Ammon's horn (tissue), 1 donor: Measurements from ENCODE around the gene ERBB4.
"Not testable (repeated sequence)": the region's sequence is repeated elsewhere in the genome, so short reads cannot be mapped to it uniquely, and the experiment has no call there.

Experiments
- DNase-seq: peaks from one replicate; pipeline ENCODE4 v3.0.0-alpha.2; 2016; ENCODE audit warnings: low spot score

ERBB4 gene

DNA sequence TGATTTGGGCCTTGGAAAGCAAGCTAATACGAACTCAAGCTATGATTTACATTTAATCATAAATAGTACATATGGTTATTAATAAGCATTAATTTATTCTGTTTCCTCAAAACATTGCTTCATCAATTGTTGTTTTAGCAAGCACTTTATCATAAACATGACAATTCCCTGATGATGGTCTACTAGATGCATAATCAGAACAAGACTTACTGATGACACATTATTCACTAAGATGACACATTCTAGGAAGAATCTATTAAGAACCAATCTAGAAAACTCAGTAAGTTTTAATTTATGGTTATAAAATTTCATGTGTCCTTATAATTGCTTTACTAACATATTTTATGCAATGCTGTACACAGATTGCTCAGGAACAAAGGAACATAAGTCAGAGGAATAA is 815.2 kb downstream of the ERBB4 start:
- no peak for DNase-seq

GRCh38 chr2:211722928-211723327 is 815.7 kb downstream of the ERBB4 start:
- DNase-seq, result no peak

DNA sequence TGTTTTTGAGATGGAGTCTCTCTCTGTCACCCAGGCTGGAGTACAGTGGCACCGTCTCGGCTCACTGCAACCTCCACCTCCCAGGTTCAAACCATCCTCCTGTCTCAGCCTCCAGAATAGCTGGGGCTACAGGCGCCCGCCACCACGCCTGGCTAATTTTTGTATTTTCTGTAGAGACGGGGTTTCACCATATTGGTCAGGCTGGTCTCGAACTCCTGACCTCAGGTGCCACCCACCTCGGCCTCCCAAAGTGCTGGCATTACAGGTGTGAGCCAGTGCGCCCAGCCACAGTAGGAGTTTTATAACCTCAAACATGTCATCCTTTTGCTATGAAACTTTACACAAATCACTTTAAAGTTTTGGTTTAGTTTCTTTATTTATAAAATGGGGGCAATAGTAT is 816.7 kb downstream of the ERBB4 start:
- not testable (repeated sequence) for DNase-seq

DNA sequence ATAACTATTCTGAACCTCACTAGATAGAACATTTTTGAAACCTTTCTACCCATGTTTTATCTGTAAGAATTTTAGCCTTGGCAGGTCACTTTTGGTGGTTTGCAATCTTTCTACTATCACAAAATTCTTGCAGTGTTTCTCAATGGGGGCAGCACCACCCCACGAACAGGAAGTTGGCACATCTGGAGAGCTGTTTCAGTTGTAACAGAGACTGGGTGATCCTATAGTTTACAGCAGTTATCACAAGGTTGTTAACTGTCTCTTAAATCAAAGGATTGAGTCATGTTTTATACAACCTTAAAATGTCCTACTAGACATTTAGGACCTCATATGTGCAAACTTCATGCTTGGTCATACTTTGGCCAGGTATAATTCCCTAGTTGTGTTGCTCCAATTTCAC is 829.2 kb downstream of the ERBB4 start:
- no peak for DNase-seq

DNA sequence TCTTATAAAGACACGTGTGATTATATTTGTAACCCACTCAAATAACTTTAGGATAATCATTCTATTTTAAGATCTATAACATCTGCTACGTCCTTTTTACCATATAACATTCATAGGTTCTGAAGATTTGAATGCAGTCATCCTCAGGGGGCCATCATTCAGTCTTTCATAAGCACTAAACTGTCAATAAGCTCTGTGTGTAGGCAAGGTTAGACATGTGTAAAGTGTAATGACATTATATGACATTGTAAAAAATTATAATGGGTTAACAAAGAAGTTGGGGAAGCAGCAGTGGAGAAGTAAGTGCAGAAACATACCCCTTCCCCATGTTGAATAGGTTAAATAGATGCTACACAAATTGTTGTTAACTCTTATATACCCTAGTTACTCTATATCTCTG is 845.9 kb downstream of the ERBB4 start:
- no peak for DNase-seq

GRCh38 chr2:211690736-211691135 is 847.9 kb downstream of the ERBB4 start:
- DNase-seq, result no peak

DNA sequence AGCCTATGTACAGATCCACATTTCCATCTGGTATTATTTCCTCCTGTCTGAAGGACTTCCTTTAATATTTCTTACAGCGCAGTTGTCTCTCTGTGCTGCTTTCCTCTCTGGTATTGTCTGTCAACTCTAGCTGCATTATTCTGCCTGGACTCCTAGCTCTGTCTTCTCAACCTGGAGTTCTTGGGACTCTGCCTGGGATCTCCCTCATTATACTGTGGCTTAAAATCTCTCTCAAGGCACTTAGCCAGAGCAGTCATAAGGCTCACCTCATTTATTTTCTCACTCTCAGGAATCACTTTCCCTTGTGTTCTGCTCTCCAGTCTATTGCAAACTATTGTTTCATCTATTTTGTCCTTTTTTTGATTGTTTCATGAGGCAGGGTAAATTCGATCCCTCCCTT is 850.4 kb downstream of the ERBB4 start:
- peak; percentile 2 for DNase-seq

GRCh38 chr2:211674715-211675114 is 863.9 kb downstream of the ERBB4 start:
- DNase-seq, result no peak

DNA sequence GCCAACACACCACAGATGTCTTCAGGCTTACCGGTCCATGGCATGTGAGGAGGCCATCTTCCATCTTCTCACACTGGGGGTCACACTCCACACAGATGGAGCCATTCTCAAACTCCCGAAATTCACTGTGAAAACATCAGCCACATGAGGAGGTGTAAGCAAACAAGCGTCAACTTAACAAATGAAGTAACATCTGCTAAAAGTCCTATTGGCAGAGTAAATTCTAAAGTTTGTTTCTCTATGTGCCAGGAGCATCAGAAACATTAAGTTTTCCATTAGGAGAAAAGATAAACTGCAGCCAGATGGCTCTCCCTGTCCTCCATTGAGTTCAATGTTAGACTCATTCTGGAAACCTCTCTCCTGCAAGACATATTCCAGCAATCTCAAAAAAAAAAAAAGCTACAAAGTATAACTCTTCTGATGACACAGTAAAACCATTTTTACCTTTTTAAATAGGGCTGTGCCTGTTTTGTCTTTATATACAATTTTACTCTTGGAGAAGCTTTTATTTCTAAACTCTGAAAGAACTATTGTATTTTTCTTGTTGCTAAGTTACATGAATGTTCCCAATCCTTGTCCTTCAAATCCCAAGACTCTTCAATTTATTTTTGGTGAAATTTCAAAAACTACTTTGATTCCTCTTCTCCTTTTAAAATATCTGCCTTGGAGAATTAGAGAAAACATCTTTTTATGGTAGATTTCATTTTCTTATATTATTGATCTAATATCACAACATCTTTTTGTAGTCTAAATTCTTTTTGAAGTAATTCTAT is 865.3 kb downstream of the ERBB4 start:
- no peak for DNase-seq

- no peak for DNase-seq
Observed at GRCh38 chr2:211671977-211672376, 866.6 kb downstream of the ERBB4 start.

DNA sequence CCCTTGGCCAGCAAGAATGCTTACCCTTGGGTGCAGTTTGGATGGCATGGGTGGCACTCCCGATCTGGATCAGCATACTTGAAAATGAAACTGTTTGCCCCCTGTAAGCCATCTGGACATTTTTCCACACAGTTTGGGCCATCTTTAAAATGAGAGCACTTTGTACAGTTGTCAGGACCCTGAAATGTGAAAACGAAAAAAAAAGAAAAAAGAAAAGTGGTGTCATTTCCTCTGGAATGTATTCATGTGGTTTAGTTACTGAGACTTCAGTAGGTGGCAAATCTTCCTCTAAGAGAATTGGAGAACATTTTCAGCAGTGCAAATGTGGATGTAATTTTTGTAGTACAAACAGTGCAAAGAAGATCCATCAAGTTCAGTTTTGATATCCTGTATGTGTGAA is 873.3 kb downstream of the ERBB4 start:
- no peak for DNase-seq

GRCh38 chr2:211664321-211664720 is 874.3 kb downstream of the ERBB4 start:
- DNase-seq, result no peak

DNA sequence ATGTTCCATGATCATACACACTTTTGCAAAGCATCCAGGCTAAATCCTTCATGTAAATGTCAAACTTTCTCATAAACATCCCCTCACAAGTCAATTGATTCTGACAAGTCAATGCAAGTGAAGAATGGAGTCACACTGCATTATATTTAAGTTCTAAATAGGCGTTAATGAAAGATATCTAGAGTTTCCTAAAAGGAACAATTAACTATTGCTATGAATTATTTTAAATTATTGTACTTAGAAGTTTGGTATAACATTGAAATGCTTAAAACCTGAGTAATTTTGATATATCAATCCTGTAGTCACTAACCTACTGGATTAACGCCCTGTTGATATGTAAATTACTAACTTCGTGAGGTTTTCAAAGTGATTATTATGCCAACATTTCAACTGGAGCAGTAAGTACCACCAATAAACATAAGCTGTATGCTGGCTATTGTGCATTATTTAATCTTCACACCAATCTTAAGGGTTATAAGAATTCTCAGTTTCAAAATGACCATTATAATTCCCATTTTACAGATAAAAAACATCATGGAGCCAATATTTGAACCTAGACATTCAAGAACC is 884.3 kb downstream of the ERBB4 start:
- no peak for DNase-seq

DNA sequence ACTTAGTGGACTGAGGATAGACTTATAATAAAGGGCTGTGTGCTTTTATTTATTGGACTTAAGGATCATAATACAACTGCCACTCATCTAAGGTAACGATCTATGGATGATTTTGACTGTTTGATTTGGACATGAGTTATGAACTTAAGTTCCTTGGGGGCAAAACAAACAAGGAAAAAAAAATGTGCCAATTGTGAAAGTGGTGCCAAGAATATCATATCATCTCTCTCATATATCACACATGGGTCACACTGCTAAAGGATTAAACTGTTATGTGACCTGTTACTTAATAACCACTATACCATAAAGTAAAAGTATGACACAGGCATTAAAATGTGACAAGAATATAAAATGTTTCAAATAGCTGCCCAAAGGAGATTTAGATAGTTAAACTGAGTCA is 886.3 kb downstream of the ERBB4 start:
- no peak for DNase-seq

GRCh38 chr2:211649331-211649730 is 889.3 kb downstream of the ERBB4 start:
- DNase-seq, result no peak

DNA sequence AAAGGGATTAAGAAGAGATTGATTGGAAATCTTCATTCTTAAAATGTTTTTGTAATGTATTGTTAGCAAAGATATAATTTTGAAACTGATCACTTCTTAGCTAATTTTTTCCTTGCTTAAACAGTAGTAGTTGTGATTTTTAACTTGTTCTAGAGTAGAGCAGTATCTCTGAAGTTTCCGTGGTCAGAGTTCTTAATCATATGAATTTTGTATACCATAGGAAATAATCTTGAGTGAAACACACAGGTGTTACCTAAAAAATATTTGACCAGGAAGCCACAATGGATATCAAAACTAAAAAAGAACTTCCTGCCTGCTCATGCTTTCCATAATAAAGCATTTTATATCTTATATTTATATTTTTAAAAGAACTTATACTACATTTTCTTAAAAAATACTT is 907.1 kb downstream of the ERBB4 start:
- no peak for DNase-seq

DNA sequence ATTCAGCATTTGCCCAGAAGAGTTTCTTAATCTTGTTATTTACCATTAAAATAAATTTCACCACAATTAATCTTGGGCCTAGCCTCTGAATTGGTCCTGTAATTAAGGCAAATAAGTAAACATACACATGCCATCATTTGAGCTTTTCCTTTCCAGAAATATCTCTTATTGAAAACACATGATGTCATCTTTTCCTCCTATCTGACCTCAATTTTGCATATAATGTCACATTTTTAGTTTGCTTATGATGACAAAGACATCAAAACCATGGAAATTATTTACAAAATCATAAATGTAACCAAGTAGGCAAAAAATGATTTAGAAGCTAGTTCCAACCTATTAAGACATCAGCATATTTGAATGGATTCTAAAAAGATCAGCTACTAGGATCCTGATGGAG is 915.5 kb downstream of the ERBB4 start:
- DNase-seq, result no peak

DNA sequence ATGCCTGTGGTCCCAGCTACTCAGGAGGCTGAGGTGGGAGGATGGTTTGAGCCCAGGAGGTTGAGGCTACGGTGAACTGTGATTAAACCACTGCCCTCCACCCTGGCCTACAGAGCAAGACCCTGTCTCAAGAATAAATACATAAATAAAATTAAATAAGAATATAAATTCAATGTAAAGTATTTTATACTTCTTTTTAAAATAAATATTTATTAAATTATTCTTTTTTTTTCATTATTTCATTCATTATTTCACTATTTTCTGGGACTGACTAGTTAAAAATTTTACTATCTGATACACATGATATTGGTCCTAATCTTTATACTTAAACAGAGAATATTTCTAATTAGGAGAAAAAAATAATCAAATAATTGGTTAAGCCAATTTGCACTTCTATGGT is 917.6 kb downstream of the ERBB4 start:
- DNase-seq, result no peak

- no peak for DNase-seq
Observed at GRCh38 chr2:211617803-211618202, 920.8 kb downstream of the ERBB4 start.

GRCh38 chr2:211611621-211612020 is 927.0 kb downstream of the ERBB4 start:
- DNase-seq, result no peak

- DNase-seq, result no peak
Observed at GRCh38 chr2:211611061-211611518, 927.5 kb downstream of the ERBB4 start.

DNA sequence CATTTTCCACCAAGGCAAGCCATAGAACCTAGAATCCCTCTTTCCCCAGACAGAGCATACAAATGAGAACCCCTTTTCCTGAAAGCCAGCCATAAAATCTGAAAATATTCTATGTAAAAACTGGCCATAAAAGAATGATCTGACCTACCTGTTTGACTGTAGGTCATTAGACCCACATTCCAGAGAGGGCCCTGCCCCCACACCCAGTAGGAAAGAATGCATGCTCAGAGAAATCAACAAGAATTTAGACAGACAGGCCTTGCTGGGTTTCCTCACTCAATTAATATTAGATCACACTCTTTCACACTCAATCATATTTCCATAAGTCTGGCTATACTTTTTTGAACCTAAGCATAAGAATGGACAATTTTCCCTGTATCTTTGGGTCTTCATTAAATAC is 929.5 kb downstream of the ERBB4 start:
- DNase-seq, result no peak

- DNase-seq, result no peak
Observed at GRCh38 chr2:211599146-211599545, 939.5 kb downstream of the ERBB4 start.

DNA sequence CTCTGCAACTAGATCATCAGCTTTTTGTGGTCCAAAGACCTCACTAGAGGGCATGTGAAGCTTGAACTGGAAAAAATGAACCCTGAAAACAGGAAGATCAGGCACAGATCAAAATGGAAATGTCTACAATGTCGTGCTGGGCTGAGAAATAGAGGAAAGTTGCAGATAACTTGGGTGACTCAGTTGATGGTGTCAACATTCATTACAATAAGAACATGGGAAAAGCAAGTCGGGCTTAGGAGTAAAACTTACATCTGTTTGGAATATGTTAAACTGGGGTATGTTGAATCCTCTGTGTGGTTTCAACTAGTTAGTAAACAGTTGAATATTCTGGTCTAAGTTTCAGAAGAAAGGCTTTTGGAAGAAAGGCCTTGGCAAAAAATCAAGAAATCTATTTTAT is 940.4 kb downstream of the ERBB4 start:
- no peak for DNase-seq
